K562 (cell line): ENCODE data around the gene SLC6A4. TPM values are rescaled to one million over a fixed set of nuclear protein-coding genes. Genes with fewer than 3 reads are reported as not detected.

Source experiments
- ATAC-seq: fragments of 200-7000 bp; cut with Tn5 transposase; 3 replicates; pipeline ENCODE4 v1.9.1; 2020; ENCODE audit warnings: moderate library complexity
- BruUV-seq: library from RNA; stranded (reverse); fragments of 400-500 nt; replicated peaks from 2 replicates; lab custom pipeline; 2021; lab: Mats Ljungman, UMichigan
- CTCF ChIA-PET: fragments of 300-600 bp; formaldehyde crosslinking; extraction: SDS; loops from one replicate; lab custom pipeline; 2021; ENCODE audit warnings: low intra/inter-chr PET ratio; lab: Yijun Ruan, JAX
- POLR2A ChIA-PET: fragments of 300-600, 350-650 bp; sonication (Branson Sonifier 250); formaldehyde crosslinking; extraction: SDS; loops from one replicate; lab custom pipeline; 2021; ENCODE audit warnings: antibody characterized with exemption, inconsistent platforms; lab: Yijun Ruan, JAX
- DNase-seq, 4 experiments: peaks; one replicate each; pipeline versions ENCODE4 v3.0.0 to v3.0.0-alpha.2; 2011 to 2018; ENCODE audit warnings: low spot score in 3 of 4, mixed read lengths in 3 of 4; ENCODE audit errors: extremely low read depth in 1 of 4
- FAIRE-seq: peaks from 2 replicates; lab custom pipeline; 2011; peaks lifted over from hg19 to GRCh38; lab: Jason Lieb, UNC
- H2AFZ ChIP-seq: 2 replicates; pipeline ENCODE4 v1.6.0; 2011; ENCODE audit warnings: low read depth, low read length, control low read depth, inconsistent platforms
- H3K27ac ChIP-seq: fragments of 200-600 bp; 3 replicates; pipeline ENCODE4 v1.8.0; 2011; ENCODE audit warnings: low read depth, mild to moderate bottlenecking, control low read depth, inconsistent platforms, low read length, moderate library complexity, mixed read lengths; ENCODE audit errors: extremely low read depth
- H3K27me3 ChIP-seq, 2 experiments: fragments of 300-600 bp in 1 of 2; 2 replicates in 1 of 2; 3 replicates in 1 of 2; pipeline versions ENCODE4 v1.6.0 to v1.8.0; 2011; ENCODE audit warnings: inconsistent platforms in 2 of 2, low read length in 2 of 2, mild to moderate bottlenecking in 1 of 2, mixed read lengths in 1 of 2, moderate library complexity in 1 of 2; ENCODE audit not compliant: control insufficient read depth in 2 of 2, insufficient read depth in 2 of 2
- H3K36me3 ChIP-seq: fragments of 300-600 bp; 3 replicates; pipeline ENCODE4 v1.8.0; 2011; ENCODE audit warnings: mild to moderate bottlenecking, low read length, inconsistent platforms; ENCODE audit not compliant: control insufficient read depth, insufficient read depth
- H3K4me1 ChIP-seq, 2 experiments: fragments of 200-600 bp in 1 of 2; replicated peaks in 1 of 2; 2 replicates in 1 of 2; 3 replicates in 1 of 2; pipeline versions ENCODE4 v1.5.1 to v1.8.0; 2011; ENCODE audit warnings: inconsistent platforms in 2 of 2, low read length in 2 of 2, mild to moderate bottlenecking in 1 of 2, mixed read lengths in 1 of 2, moderate library complexity in 1 of 2; ENCODE audit not compliant: control insufficient read depth in 2 of 2, insufficient read depth in 2 of 2
- H3K4me2 ChIP-seq: 2 replicates; pipeline ENCODE4 v1.6.1; 2011; ENCODE audit warnings: low read length, control low read depth, inconsistent platforms, mixed read lengths; ENCODE audit not compliant: insufficient read depth
- H3K4me3 ChIP-seq: fragments of 200-600 bp; sonication (generic), shearing (Covaris generic); 2 replicates; pipeline ENCODE4 v1.5.1; 2016; ENCODE audit warnings: control low read depth, inconsistent platforms
- H3K79me2 ChIP-seq: fragments of 200-600 bp; 3 replicates; pipeline ENCODE4 v1.8.0; 2011; ENCODE audit warnings: low read length, inconsistent platforms; ENCODE audit not compliant: control insufficient read depth, insufficient read depth
- H3K9ac ChIP-seq, 2 experiments: 2 replicates each; pipeline versions ENCODE4 v1.6.0 to v1.6.1; 2011; ENCODE audit warnings: low read depth in 2 of 2, low read length in 2 of 2, control low read depth in 1 of 2, inconsistent platforms in 1 of 2, mild to moderate bottlenecking in 1 of 2, mixed read lengths in 1 of 2; ENCODE audit not compliant: insufficient read depth in 1 of 2
- H3K9me1 ChIP-seq: one replicate; pipeline ENCODE4 v1.6.0; 2011; ENCODE audit warnings: inconsistent platforms, mild to moderate bottlenecking, low read length, moderate library complexity; ENCODE audit not compliant: control insufficient read depth, insufficient read depth
- H3K9me3 ChIP-seq: replicated peaks from 2 replicates; pipeline ENCODE4 v1.5.1; 2011; ENCODE audit warnings: low read depth, low read length, inconsistent platforms; ENCODE audit not compliant: control insufficient read depth, insufficient read depth
- H4K20me1 ChIP-seq: replicated peaks from 2 replicates; pipeline ENCODE4 v1.6.1; 2011; ENCODE audit warnings: low read length, inconsistent platforms, mixed read lengths; ENCODE audit not compliant: control insufficient read depth, insufficient read depth
- BCOR ChIP-seq: fragments of 450-650 bp; IDR thresholded peaks from 2 replicates; pipeline ENCODE4 v1.6.1; 2016
- ELF1 ChIP-seq: fragments of 200-800 bp; sonication (Bioruptor generic); IDR thresholded peaks from 2 replicates; pipeline ENCODE4 v1.6.1; 2016; ENCODE audit warnings: missing genetic modification characterization, missing compliant biosample characterization
- EZH2 ChIP-seq: IDR thresholded peaks from 2 replicates; pipeline ENCODE4 v1.6.1; 2012; ENCODE audit warnings: low read depth, mild to moderate bottlenecking, inconsistent platforms, low read length, borderline replicate concordance
- GATAD2A ChIP-seq: fragments of 450-650 bp; IDR thresholded peaks from 2 replicates; pipeline ENCODE4 v1.6.1; 2017
- SIX5 ChIP-seq, 2 experiments: IDR thresholded peaks; 2 replicates each; pipeline ENCODE4 v1.6.1; 2011; ENCODE audit warnings: low read length in 2 of 2, borderline replicate concordance in 1 of 2, low read depth in 1 of 2, mild to moderate bottlenecking in 1 of 2, moderate library complexity in 1 of 2; ENCODE audit not compliant: insufficient read depth in 1 of 2
- SPI1 ChIP-seq: IDR thresholded peaks from 2 replicates; pipeline ENCODE4 v1.6.1; 2011; ENCODE audit warnings: low read depth, low read length, control low read depth, borderline replicate concordance
- SRSF7 ChIP-seq: fragments of 200-400 bp; formaldehyde crosslinking; optimal IDR thresholded peaks from 2 replicates; pipeline ENCODE3; 2017; ENCODE audit warnings: mild to moderate bottlenecking, low read depth, low read length
- ZNF121 ChIP-seq: sonication (generic); formaldehyde crosslinking; conservative IDR thresholded peaks from 2 replicates; pipeline ENCODE4 v1.8.0; 2022; ENCODE audit warnings: missing genetic modification reagents
- ZNF785 ChIP-seq: fragments of 250-450 bp; sonication (Bioruptor Pico); IDR thresholded peaks from 2 replicates; pipeline ENCODE4 v1.4.0; 2020; ENCODE audit warnings: mild to moderate bottlenecking
- WGBS: fragments of 100-300 bp; shearing (Covaris generic); methylation state at CpG from one replicate; pipeline ENCODE4 v1.1.6; 2016; ENCODE audit warnings: low coverage, mixed read lengths; ENCODE audit not compliant: insufficient coverage; ENCODE audit errors: missing lambda C conversion rate; 5-methylcytosine and 5-hydroxymethylcytosine counted together
- in situ Hi-C: fragments of 300-500 bp; cut with MboI; formaldehyde crosslinking; loops from 4 replicates; pipeline ENCODE4 v1.15.0; 2018; ENCODE audit warnings: inconsistent platforms, mixed read lengths
- intact Hi-C: fragments of 100-400 bp; cut with micrococcal nuclease; formaldehyde crosslinking; loops from 2 replicates; pipeline ENCODE4 v1.14.2; 2022
- polyA plus RNA-seq, 8 experiments: library from polyadenylated mRNA; depleted of rRNA in 4 of 8; stranded (reverse) in 5 of 8; unstranded in 3 of 8; fragments of >200 nt; fragmentation: Nextera tagmentation in 2 of 8; fragmentation: Illumina TruSeq in 1 of 8; extraction: Ambion mirVana in 2 of 8; extraction: Trizol in 1 of 8; gene quantifications; 2 replicates each; pipeline versions ENCODE4 v1.2.1 to v1.2.3, GENCODE V29; 2011 to 2014; ENCODE audit warnings: inconsistent platforms in 1 of 8, missing spikeins in 1 of 8
- total RNA-seq, 7 experiments: library from RNA; depleted of rRNA in 6 of 7; stranded (reverse); fragments of >200 nt in 6 of 7; fragmentation: Illumina TruSeq in 2 of 7; extraction: Trizol in 2 of 7; gene quantifications; 2 replicates each; pipeline versions ENCODE4 v1.2.1 to v1.2.3, GENCODE V29; 2011 to 2021; ENCODE audit warnings: low replicate concordance in 1 of 7
- TF ChIP-seq, protein P1 (sequence below), 2 experiments: fragments of 450-650 bp in 1 of 2; IDR thresholded peaks; 2 replicates each; pipeline ENCODE4 v1.6.1; 2011 to 2017; ENCODE audit warnings: low read depth in 2 of 2, antibody characterized with exemption in 1 of 2, borderline replicate concordance in 1 of 2, low read length in 1 of 2, mild to moderate bottlenecking in 1 of 2, mixed read lengths in 1 of 2; ENCODE audit not compliant: control insufficient read depth in 1 of 2

The SLC6A4 gene
- total and polyA plus RNA-seq, 9 of the 15 experiments (the other 6 are each of a cell fraction or from before 2014, with no cell fraction given), result 0.05 to 0.09 (median 0.07) TPM; not detected in 6

DNA sequence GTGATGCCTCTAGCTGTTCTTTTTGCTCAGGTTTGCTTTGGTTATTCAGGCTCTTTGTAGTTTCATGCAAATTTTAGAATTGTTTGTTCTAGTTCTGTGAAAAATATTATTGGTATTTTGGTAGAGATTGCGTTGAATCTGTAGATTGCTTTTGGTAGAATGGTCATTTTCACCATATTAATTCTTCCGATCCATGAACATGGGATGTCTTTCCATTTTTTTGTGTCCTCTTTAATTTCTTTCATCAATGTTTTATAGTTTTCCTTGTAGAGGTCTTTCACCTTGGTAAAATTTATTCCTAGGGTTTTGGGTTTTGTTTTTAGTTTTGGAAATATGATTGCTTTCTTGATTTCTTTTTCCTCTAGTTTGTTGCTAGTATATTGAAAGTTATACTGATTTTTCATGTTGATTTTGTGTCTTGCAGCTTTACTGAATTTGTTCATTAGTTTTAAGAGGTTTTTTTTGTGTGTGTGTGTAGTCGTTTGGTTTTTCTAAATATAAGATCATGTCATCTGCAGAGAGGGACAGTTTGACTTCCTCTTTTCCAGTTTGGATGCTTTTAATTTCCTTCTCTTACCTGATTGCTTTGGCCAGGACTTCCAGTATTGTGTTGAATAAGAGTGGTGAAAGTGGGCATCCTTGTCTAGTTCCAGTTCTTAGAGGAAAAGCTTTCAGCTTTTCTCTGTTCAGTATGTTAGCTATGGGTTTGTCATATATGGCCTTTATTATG lies 76.4 kb downstream of the SLC6A4 start:
- peak; percentile 6 for FAIRE-seq
- H3K4me2 ChIP-seq, result no peak overlapping the region
- H2AFZ ChIP-seq, result no peak overlapping the region
- H3K27me3 ChIP-seq, result no peaks in the 10 kb centered on the region
- no peak overlapping the region for H3K9ac ChIP-seq
- peaks cover 47% of the 10 kb centered on the region; the same call in 2 of the 3 replicates for H3K36me3 ChIP-seq
- intact Hi-C loops (no loop called here), in situ Hi-C loops (no loop called here)
- POLR2A ChIA-PET, result no interaction called here
- CTCF ChIA-PET, result interaction anchor here (0.7 kb wide), 1 partner anchor 27 kb away, joined by 5 read pairs; no protein-coding TSS in a partner anchor
- no TSS peak for BruUV-seq
- TF ChIP-seq SRSF7 (no peak), SPI1 (peak; percentile 83), GATAD2A (no peak)
- H3K4me1 ChIP-seq, result no peaks in the 10 kb centered on the region
- no peaks in the 10 kb centered on the region for H3K9me1 ChIP-seq
- H3K9me3 ChIP-seq, result no peaks in the 10 kb centered on the region
- 78% methylated on average over 3 of the region's 3 CpGs for WGBS
- H4K20me1 ChIP-seq, result no peaks in the 10 kb centered on the region
- H3K4me3 ChIP-seq, result no peak overlapping the region
- peaks cover 72% of the 10 kb centered on the region for H3K79me2 ChIP-seq
- H3K27ac ChIP-seq, result no peak overlapping the region
- no peak for DNase-seq
- ATAC-seq, result no peak

DNA sequence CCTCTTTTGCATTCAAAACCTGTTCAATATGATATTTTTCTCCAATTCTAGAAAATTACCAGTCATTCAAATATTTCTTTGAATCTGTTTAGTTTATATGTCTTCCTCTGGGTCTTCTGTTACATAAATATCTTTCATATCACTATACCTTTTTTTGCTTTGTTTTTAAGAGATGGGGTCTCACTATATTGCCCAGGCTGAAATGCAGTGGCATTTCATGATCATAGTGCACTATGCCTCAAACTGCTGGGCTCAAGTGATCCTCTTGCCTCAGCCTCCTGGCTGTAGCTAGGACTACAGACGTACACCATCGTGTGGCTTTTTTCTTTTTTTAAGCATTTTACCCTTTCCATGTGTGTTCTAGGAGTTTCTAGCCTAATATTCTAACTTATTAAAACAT lies 80.1 kb downstream of the SLC6A4 start:
- Histone ChIP-seq H3K9ac (no peak overlapping the region), H3K9me1 (no peaks in the 10 kb centered on the region), H3K4me3 (no peak overlapping the region), H3K27ac (no peak overlapping the region), H2AFZ (no peak overlapping the region), H3K27me3 (no peaks in the 10 kb centered on the region), H3K79me2 (peaks cover 66% of the 10 kb centered on the region), H4K20me1 (no peaks in the 10 kb centered on the region), H3K4me1 (no peaks in the 10 kb centered on the region), H3K36me3 (peaks cover 45% of the 10 kb centered on the region; the same call in 2 of the 3 replicates), H3K4me2 (no peak overlapping the region), H3K9me3 (no peaks in the 10 kb centered on the region)
- in situ Hi-C loops, result no loop called here
- 97% methylated on average over 2 of the region's 2 CpGs for WGBS
- BruUV-seq, result no TSS peak
- ChIA-PET CTCF (no interaction called here), POLR2A (interaction anchor here (0.6 kb wide), 1 partner anchor 211 kb away, joined by 3 read pairs; no protein-coding TSS in a partner anchor)
- no peak for FAIRE-seq
- TF ChIP-seq EZH2, result no peak
- TF ChIP-seq SIX5 (IDR thresholded peaks at IDR 0.05; ENCODE audit: borderline replicate concordance in 1 of 2, insufficient read depth in 1 of 2, low read depth in 1 of 2, low read length in 2 of 2), result no peak
- peak; percentile 36 for TF ChIP-seq ZNF121
- TF ChIP-seq, protein P1, sequence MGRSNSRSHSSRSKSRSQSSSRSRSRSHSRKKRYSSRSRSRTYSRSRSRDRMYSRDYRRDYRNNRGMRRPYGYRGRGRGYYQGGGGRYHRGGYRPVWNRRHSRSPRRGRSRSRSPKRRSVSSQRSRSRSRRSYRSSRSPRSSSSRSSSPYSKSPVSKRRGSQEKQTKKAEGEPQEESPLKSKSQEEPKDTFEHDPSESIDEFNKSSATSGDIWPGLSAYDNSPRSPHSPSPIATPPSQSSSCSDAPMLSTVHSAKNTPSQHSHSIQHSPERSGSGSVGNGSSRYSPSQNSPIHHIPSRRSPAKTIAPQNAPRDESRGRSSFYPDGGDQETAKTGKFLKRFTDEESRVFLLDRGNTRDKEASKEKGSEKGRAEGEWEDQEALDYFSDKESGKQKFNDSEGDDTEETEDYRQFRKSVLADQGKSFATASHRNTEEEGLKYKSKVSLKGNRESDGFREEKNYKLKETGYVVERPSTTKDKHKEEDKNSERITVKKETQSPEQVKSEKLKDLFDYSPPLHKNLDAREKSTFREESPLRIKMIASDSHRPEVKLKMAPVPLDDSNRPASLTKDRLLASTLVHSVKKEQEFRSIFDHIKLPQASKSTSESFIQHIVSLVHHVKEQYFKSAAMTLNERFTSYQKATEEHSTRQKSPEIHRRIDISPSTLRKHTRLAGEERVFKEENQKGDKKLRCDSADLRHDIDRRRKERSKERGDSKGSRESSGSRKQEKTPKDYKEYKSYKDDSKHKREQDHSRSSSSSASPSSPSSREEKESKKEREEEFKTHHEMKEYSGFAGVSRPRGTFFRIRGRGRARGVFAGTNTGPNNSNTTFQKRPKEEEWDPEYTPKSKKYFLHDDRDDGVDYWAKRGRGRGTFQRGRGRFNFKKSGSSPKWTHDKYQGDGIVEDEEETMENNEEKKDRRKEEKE (IDR thresholded peaks at IDR 0.05; ENCODE audit: borderline replicate concordance in 1 of 2, control insufficient read depth in 1 of 2, low read depth in 2 of 2, low read length in 1 of 2), result no peak
- TF ChIP-seq BCOR, result no peak
- TF ChIP-seq ELF1 (tag), result no peak
- TF ChIP-seq ZNF785, result no peak
- no peak for DNase-seq
- intact Hi-C loops, result no loop called here
- ATAC-seq, result no peak
